Spleen (tissue), 7 donors: Measurements from ENCODE around the gene EML6.

Experiments used
- POLR2A ChIP-seq, 3 donors: fragments of 450-650 bp; IDR thresholded peaks; one replicate each; pipeline ENCODE4 v1.5.1; 2017; ENCODE audit warnings: antibody characterized with exemption in 3 of 3, mild to moderate bottlenecking in 1 of 3
- TF ChIP-seq, protein P1 (sequence below), 11 experiments: fragments of 200-600 bp in 7 of 11; fragments of 450-650 bp in 4 of 11; sonication (generic) in 4 of 11; IDR thresholded peaks in 8 of 11; conservative IDR thresholded peaks in 3 of 11; 1 replicate in 7 of 11; 2 replicates in 4 of 11; pipeline versions ENCODE4 v1.4.0 to v1.8.0; 2016 to 2021; ENCODE audit warnings: antibody characterized with exemption in 11 of 11, inconsistent platforms in 4 of 11, mild to moderate bottlenecking in 1 of 11
- donor health status: DM: no; HTN: no; CAD: no; lungs with moderate emphysema.
- donor health status: DM: no; HTN: no; CAD: no.
- donor health status: DM: no; HTN: no; CAD: no.

DNA sequence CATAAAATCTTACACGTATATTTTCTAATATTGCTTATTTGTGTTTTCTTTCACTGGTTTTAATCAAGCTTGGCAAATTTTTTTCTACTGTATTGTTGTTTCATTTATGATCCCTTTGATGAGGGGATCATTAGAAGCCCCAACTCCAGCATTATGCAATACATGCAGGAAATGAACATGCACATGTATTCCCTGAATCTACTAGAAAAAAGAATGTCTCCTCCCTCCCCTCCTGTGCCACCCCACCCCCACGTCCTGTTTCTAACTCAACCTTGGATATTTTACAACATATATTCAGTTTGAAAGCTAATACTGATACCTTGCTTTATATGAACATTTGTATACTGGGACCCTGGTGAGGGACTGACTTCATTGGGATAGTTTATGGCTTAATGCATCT, 53.0 kb downstream of the EML6 start:
- TF ChIP-seq, protein P1, sequence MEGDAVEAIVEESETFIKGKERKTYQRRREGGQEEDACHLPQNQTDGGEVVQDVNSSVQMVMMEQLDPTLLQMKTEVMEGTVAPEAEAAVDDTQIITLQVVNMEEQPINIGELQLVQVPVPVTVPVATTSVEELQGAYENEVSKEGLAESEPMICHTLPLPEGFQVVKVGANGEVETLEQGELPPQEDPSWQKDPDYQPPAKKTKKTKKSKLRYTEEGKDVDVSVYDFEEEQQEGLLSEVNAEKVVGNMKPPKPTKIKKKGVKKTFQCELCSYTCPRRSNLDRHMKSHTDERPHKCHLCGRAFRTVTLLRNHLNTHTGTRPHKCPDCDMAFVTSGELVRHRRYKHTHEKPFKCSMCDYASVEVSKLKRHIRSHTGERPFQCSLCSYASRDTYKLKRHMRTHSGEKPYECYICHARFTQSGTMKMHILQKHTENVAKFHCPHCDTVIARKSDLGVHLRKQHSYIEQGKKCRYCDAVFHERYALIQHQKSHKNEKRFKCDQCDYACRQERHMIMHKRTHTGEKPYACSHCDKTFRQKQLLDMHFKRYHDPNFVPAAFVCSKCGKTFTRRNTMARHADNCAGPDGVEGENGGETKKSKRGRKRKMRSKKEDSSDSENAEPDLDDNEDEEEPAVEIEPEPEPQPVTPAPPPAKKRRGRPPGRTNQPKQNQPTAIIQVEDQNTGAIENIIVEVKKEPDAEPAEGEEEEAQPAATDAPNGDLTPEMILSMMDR (IDR thresholded peaks at IDR 0.05 in 8 of 11, conservative IDR thresholded peaks at IDR 0.05 in 3 of 11) = no peak
- TF ChIP-seq POLR2A (IDR thresholded peaks at IDR 0.05) = no peak
